ENCODE results near the gene ERVFRD-1. TPM values are rescaled to one million over a fixed set of nuclear protein-coding genes. Genes with fewer than 3 reads are reported as not detected.

Gene ERVFRD-1
- total RNA-seq, 2 donors from 2014 or later = not detected

DNA sequence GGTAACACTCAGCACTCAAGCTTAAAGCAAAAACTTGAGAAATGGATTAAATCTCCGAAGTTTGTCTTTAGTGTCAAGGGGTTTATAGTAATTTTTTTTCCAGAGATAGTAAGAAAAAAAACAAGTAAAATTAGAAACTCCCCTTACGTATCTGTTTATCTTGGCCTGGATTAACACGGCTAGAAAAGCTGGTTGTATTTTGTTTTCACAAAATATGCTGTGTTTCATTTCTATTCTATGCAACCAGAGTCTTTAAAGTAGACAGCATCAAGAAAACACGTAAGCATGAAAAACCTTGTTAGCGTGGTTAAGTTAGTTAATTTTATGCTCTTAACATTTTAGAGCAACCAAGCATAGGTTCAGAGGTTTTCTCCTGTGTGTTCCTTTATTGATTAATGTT is 21.8 kb upstream of the ERVFRD-1 start:
- H3K4me3 ChIP-seq = no peak overlapping the region
- peaks cover 0 to 7% of the 10 kb centered on the region in 2 donors for H3K4me1 ChIP-seq
- H3K27ac ChIP-seq = no peak overlapping the region
- TF ChIP-seq, protein P1, sequence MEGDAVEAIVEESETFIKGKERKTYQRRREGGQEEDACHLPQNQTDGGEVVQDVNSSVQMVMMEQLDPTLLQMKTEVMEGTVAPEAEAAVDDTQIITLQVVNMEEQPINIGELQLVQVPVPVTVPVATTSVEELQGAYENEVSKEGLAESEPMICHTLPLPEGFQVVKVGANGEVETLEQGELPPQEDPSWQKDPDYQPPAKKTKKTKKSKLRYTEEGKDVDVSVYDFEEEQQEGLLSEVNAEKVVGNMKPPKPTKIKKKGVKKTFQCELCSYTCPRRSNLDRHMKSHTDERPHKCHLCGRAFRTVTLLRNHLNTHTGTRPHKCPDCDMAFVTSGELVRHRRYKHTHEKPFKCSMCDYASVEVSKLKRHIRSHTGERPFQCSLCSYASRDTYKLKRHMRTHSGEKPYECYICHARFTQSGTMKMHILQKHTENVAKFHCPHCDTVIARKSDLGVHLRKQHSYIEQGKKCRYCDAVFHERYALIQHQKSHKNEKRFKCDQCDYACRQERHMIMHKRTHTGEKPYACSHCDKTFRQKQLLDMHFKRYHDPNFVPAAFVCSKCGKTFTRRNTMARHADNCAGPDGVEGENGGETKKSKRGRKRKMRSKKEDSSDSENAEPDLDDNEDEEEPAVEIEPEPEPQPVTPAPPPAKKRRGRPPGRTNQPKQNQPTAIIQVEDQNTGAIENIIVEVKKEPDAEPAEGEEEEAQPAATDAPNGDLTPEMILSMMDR (IDR thresholded peaks at IDR 0.05) = no peak
- H3K9me3 ChIP-seq = no peaks in the 10 kb centered on the region
- no peaks in the 10 kb centered on the region for H3K27me3 ChIP-seq
- H3K36me3 ChIP-seq = peaks cover 12% of the 10 kb centered on the region
- no peak for DNase-seq (ENCODE audit: low spot score)

DNA sequence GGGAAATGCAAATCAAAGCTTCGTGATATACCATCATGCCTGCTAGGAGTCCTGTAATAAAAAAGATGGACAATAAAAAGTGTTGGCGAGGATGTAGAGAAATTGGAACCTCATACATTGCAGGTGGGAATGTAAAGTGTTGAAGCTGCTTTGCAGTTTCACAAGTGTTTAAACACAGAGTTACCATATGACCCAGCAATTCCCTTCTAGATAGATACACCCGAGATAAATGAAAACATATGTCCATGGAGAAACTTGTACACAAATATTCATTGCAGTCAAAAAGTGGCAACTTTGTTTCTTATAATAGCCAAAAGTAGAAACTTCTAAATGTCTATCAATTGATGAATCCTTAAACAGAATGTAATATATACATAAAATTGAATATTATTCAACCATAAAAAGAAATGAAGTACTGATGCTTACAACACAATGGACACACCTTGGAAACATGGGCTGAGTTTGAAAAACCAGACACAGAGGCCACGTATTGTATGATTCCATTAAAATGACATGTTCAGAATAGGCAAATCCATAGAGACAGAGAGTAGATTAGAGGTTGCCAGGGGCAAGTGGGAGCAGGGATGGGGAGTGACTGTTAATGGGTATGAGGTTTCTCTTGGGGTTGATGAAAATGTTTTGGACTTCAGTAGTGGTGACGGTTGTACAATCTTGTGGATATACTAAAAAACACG is 20.8 kb upstream of the ERVFRD-1 start:
- TF ChIP-seq, protein P1 (IDR thresholded peaks at IDR 0.05) = no peak
- Histone ChIP-seq H3K9me3 (no peaks in the 10 kb centered on the region), H3K4me3 (no peak overlapping the region), H3K4me1 (peaks cover 0 to 11% of the 10 kb centered on the region in 2 donors), H3K27me3 (no peaks in the 10 kb centered on the region), H3K27ac (no peak overlapping the region), H3K36me3 (peaks cover 12% of the 10 kb centered on the region)
- DNase-seq (ENCODE audit: low spot score) = no peak

DNA sequence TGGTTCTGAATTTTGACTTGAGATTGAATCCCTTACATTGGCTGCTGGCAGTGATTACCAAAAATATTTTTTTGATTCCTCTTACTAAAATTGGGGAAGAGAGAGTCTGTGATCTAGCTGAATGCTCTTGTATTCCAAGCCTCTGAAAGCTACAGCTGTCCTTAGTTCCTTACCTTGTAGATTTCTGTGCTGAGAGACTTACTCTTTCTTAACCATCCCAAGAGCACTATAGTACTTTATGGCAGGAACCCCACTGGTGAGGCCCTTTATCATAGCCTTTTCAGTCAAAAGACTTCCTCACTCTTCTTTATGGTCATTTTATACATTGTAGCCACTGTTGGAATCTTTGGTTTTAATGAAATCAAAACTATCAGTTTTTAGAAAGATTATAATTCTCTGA is 19.1 kb upstream of the ERVFRD-1 start:
- Histone ChIP-seq H3K36me3 (peaks cover 11% of the 10 kb centered on the region), H3K27me3 (no peaks in the 10 kb centered on the region), H3K27ac (no peak overlapping the region), H3K9me3 (no peaks in the 10 kb centered on the region), H3K4me3 (no peak overlapping the region), H3K4me1 (peaks cover 0 to 11% of the 10 kb centered on the region in 2 donors)
- DNase-seq (ENCODE audit: low spot score) = no peak
- TF ChIP-seq, protein P1 (IDR thresholded peaks at IDR 0.05) = no peak

DNA sequence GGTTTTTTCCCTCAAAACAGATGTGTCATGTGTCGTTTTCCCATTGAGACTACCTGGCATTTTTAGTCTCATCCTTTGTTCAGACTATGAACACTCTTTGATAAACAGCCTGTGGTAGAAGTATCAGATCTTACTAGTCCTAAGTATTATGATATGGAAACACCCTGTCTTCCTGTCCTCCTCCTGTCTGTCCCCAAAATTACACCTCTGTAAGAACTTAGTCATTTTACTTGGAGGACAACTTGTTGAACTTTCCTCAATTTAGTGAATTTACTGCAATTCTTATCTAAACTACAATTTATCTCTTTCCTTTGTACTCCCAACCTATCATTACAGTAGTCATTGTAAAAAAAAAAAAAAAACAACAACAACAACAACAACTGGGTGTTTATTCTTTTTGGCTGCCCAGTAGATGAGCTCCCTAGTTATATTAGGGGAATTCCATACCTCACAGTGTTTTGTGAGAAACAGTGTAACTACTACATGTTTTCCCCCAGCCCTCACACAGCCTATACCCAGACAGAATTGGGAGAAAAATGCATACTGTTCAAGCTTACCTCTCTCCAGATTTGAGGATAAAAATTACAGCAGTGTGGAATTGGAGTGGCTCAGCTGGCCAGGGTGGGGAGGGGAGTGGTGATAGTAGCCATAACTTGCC is 18.5 kb upstream of the ERVFRD-1 start:
- peaks cover 0 to 11% of the 10 kb centered on the region in 2 donors for H3K4me1 ChIP-seq
- H3K9me3 ChIP-seq = no peaks in the 10 kb centered on the region
- TF ChIP-seq, protein P1 (IDR thresholded peaks at IDR 0.05) = no peak
- no peak overlapping the region for H3K27ac ChIP-seq
- H3K36me3 ChIP-seq = peaks cover 5% of the 10 kb centered on the region
- no peak for DNase-seq (ENCODE audit: low spot score)
- no peaks in the 10 kb centered on the region for H3K27me3 ChIP-seq
- H3K4me3 ChIP-seq = no peak overlapping the region

DNA sequence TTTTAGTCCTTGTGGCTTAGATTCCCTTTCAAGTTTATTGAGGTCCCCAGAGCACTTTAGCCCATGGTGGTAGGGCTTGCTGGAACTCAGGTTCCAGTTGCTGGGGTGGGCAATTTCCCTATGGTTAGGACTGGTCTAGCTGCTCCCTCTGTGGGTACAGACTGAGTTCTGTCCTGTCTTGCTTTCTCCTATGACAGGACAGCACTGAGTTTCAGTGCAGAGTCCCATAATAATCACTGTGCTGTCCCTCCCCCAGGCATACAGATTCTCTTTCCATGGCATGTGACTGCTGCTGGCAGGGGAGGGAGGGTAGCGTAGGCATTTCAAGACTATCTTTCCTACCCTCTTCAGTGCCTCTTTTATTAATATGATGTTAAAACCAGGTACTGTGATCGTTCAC is 17.1 kb upstream of the ERVFRD-1 start:
- DNase-seq (ENCODE audit: low spot score) = no peak
- TF ChIP-seq, protein P1 (IDR thresholded peaks at IDR 0.05) = no peak
- H3K4me3 ChIP-seq = no peak overlapping the region

More for the DNA sequence above, 17.1 kb upstream of the ERVFRD-1 start:
- no peaks in the 10 kb centered on the region for H3K9me3 ChIP-seq
- H3K27ac ChIP-seq = no peak overlapping the region
- H3K27me3 ChIP-seq = no peaks in the 10 kb centered on the region
- H3K4me1 ChIP-seq = peaks cover 0 to 11% of the 10 kb centered on the region in 2 donors
- H3K36me3 ChIP-seq = no peaks in the 10 kb centered on the region
